Naive thymus-derived CD8-positive, alpha-beta T cell (primary cell): ENCODE results near the gene ADAM19. TPM values are rescaled to one million over a fixed set of nuclear protein-coding genes. Genes with fewer than 3 reads are reported as not detected.

ENCODE experiments used
- ATAC-seq, 2 donors: fragments of 150-1000 bp; cut with Tn5 transposase in 1 of 2; sonication (Bioruptor Pico), chemical (Tn5 transposase) in 1 of 2; 1 replicate in 1 of 2; 2 replicates in 1 of 2; pipeline ENCODE4 v1.10.0; 2021; ENCODE audit warnings: mild to moderate bottlenecking in 2 of 2, moderate library complexity in 2 of 2
- POLR2A ChIA-PET: fragments of 350-600 bp; sonication (Branson Sonifier 250); formaldehyde crosslinking; loops from one replicate; lab custom pipeline; 2021; ENCODE audit warnings: antibody characterized with exemption; lab: Charles Lee
- DNase-seq, 10 donors: peaks; one replicate each; pipeline versions ENCODE4 v3.0.0 to v3.0.0-alpha.2; 2020 to 2022
- H3K27ac Mint-ChIP-seq, 10 donors: one replicate each; pipeline ENCODE4 v1.8.0; 2020 to 2022; ENCODE audit warnings: mild to moderate bottlenecking in 10 of 10, mixed read lengths in 10 of 10, moderate library complexity in 4 of 10, inconsistent platforms in 1 of 10
- H3K27me3 Mint-ChIP-seq, 5 donors: one replicate each; pipeline ENCODE4 v1.8.0; 2021 to 2022; ENCODE audit warnings: mixed read lengths in 5 of 5
- H3K36me3 Mint-ChIP-seq, 3 donors: one replicate each; pipeline ENCODE4 v1.8.0; 2020 to 2022; ENCODE audit warnings: mixed read lengths in 3 of 3, mild to moderate bottlenecking in 2 of 3, inconsistent platforms in 1 of 3
- H3K4me1 Mint-ChIP-seq, 4 donors: one replicate each; pipeline ENCODE4 v1.8.0; 2021 to 2022; ENCODE audit warnings: mixed read lengths in 4 of 4
- H3K4me3 Mint-ChIP-seq, 10 donors: one replicate each; pipeline ENCODE4 v1.8.0; 2020 to 2022; ENCODE audit warnings: mild to moderate bottlenecking in 10 of 10, mixed read lengths in 10 of 10, moderate library complexity in 6 of 10, inconsistent platforms in 1 of 10
- H3K9me3 Mint-ChIP-seq, 9 donors: one replicate each; pipeline ENCODE4 v1.8.0; 2020 to 2022; ENCODE audit warnings: mixed read lengths in 9 of 9, mild to moderate bottlenecking in 3 of 9, inconsistent platforms in 1 of 9, moderate library complexity in 1 of 9
- polyA plus RNA-seq, 3 donors: library from polyadenylated mRNA; unstranded; fragments of 300-500 nt; fragmentation: Illumina TruSeq; gene quantifications; one replicate each; pipeline ENCODE4 v1.2.3, GENCODE V29; 2021
- total RNA-seq, 8 experiments: library from RNA in 2 of 8; stranded (reverse) in 2 of 8; gene quantifications; one replicate each; pipeline ENCODE4 v1.2.3 and lab custom pipeline; 2021 to 2026

The ADAM19 gene
- total and polyA plus RNA-seq, 5 experiments from 2014 or later, result 0.08 to 3.6 (median 1.9) TPM; not detected in 1

- DNase-seq (no peak), ATAC-seq (no peak)
- peaks cover 0 to 4% (median 0%) of the 10 kb centered on the region in 4 donors for H3K4me1 Mint-ChIP-seq
- no peak overlapping the region for H3K4me3 Mint-ChIP-seq
- H3K27me3 Mint-ChIP-seq, result peaks cover 0 to 16% (median 12%) of the 10 kb centered on the region in 5 donors
- H3K9me3 Mint-ChIP-seq, result no peaks in the 10 kb centered on the region
- POLR2A ChIA-PET, result no interaction called here
- H3K36me3 Mint-ChIP-seq, result no peaks in the 10 kb centered on the region
- H3K27ac Mint-ChIP-seq, result no peak overlapping the region
Measured at GRCh38 chr5:157469687-157470086, 105.9 kb downstream of the ADAM19 start.

DNA sequence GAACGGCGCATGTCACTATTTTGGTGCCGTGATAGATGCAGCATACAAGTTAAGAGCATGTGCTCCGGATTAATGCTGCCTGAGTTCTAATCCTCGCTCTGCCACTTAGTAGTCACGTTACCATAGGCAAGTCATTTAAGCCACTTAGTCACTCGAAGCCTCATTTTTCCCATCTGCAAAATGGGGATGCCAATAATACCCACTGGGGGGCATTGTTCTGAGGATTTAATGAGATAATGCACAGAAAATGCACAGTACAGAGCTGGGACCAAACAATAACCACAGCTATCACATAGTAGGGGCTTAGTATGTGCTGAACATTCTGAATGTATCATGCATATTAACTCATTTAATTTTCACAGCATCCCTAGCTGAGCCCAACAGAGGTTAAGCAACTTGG is 106.5 kb downstream of the ADAM19 start:
- peaks cover 1 to 21% (median 14%) of the 10 kb centered on the region in 5 donors for H3K27me3 Mint-ChIP-seq

DNA sequence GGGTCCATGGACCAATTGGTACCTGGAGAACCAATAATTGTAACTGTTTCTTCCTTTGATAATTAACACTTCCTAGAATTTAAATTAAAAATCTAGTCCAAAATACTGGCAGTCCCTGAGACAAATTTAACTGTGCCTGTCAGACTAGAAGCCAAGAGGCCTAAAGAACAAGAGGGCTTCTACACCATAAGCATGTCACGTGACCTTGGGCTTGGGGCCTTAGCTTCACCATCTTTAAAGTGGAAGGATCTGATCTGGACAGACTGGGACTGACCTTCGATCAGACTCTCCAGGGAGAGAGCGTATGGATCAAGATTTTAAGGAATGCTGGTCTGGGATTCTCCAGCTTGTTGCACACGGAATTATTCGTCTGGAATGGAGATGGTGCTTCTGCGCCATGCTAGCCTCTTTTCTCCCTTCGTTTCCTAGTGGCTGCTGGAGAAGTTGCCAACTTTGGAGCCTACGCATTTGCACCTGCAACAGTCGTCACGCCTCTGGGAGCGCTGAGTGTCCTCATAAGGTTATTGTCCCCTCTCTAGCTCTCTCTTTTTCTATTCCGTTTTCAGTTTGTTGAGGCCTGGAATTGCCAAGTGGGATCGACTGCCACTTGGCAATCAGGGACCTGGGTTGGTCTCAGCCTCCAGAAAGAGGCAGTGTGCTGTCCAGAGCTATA is 107.1 kb downstream of the ADAM19 start:
- H3K36me3 Mint-ChIP-seq, result no peaks in the 10 kb centered on the region
- ATAC-seq, result no peak
- no peak overlapping the region for H3K4me3 Mint-ChIP-seq
- POLR2A ChIA-PET, result no interaction called here
- H3K9me3 Mint-ChIP-seq, result no peaks in the 10 kb centered on the region
- peaks cover 0 to 12% (median 2%) of the 10 kb centered on the region in 4 donors for H3K4me1 Mint-ChIP-seq
- H3K27ac Mint-ChIP-seq, result peak overlapping the region in 1 of 10 donors; percentile 77
- DNase-seq, result no peak
- peaks cover 7 to 28% (median 16%) of the 10 kb centered on the region in 5 donors for H3K27me3 Mint-ChIP-seq

More for the DNA sequence above, 106.5 kb downstream of the ADAM19 start:
- Mint-ChIP-seq H3K36me3 (no peaks in the 10 kb centered on the region), H3K4me3 (no peak overlapping the region), H3K9me3 (no peaks in the 10 kb centered on the region), H3K4me1 (peaks cover 0 to 10% (median under 1%) of the 10 kb centered on the region in 4 donors), H3K27ac (no peak overlapping the region)
- ATAC-seq (no peak), DNase-seq (no peak)
- POLR2A ChIA-PET, result no interaction called here

DNA sequence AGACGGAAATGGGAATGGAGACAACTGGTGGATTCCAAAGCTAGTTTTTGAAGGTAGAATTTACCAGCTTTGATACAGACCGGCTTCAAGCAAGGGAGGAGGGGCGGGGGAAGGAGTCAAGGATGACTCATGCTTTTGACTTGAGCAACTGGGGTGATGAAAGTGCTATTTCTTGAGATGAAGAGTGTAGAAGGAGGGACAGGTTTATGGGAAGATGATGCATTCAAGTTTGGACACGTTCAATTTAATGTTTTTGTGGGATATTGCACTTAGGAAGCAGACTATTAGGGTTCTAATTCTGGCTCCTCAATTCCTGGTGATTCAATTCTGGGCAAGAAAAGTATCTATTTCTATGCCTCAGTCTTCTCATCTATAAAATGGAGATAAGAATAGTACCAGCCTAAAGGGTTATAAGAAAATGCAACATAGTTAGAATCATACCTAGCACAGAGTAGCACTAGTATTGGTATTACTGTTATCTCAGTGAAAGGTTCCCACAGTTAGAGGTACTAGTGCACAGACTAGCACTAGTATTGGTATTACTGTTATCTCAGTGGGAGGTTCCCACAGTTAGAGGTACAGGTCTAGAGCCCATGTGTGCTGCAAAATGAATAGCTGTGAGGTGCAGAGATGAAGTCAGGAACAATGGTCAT is 110.9 kb downstream of the ADAM19 start:
- DNase-seq (no peak), ATAC-seq (no peak)
- Mint-ChIP-seq H3K27me3 (peaks cover 14 to 43% (median 40%) of the 10 kb centered on the region in 5 donors), H3K9me3 (no peaks in the 10 kb centered on the region), H3K27ac (no peak overlapping the region), H3K36me3 (no peaks in the 10 kb centered on the region), H3K4me3 (no peak overlapping the region), H3K4me1 (peaks cover 0 to 22% (median 4%) of the 10 kb centered on the region in 4 donors)
- POLR2A ChIA-PET, result no interaction called here

DNA sequence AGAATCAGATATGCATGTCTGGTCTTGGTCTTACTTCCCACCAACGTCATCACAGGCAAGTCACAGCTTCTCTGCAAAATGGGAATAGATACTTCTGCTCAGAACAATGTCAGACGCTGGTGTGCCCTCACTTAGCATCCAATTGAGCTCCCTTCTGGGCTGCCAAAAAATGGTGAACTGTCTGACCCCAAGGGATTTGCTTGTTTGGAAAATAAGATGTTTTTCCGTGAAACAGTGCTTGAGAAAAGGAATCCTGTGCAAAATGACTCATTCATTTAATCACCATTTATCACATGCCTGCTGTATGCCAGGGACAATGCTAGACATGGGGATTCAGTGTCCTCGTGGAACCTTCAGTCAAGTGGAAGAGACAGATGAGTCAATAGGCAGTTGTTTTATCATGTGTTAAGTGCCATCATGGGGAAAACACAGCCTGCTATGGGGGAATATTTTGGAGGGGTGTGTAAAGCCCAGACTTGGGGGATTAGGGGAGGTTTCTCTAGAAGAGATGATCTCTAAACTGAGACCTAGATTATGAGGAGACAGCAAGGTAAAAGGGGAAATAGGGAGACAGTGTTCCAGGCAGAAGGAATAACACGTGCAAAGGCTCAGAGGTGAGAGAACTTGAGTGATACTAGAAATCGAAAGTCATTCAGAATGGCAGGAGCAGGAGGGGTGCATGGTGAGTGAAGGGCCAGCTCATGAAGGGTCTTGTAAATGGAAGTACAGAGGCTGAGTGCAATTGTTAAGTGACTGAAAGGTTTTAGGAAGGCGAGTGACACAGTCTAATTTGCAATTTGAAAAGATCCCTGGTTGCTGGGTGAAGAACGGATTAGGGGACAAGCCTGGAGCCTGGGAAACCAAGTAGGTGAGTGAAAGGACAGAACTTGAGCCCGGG is 111.7 kb downstream of the ADAM19 start:
- peaks cover 0 to 30% (median 6%) of the 10 kb centered on the region in 4 donors for H3K4me1 Mint-ChIP-seq
- POLR2A ChIA-PET, result no interaction called here
- H3K27ac Mint-ChIP-seq, result peak overlapping the region in 1 of 10 donors; percentile 6
- H3K4me3 Mint-ChIP-seq, result no peak overlapping the region
- H3K27me3 Mint-ChIP-seq, result peaks cover 17 to 49% (median 43%) of the 10 kb centered on the region in 5 donors
- no peaks in the 10 kb centered on the region for H3K9me3 Mint-ChIP-seq
- no peak for ATAC-seq
- no peak for DNase-seq
- H3K36me3 Mint-ChIP-seq, result no peaks in the 10 kb centered on the region

DNA sequence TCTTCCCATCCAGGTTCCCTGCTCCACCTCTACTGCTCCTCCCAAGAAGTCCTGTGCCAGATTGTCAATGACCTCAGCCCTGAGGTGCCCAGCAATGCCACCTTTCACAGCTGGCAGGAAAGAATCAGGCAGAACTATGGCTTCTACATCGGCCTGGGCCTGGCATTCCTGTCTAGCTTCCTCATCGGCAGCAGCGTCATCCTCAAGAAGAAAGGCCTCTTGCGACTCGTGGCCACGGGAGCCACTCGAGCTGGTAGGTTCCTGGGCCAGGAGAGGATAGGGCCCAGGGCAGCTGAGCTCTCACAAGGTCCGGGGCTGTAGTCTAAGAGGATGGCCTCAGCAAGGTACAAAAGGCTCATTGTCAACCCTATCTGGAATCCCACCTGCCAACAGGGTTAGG is 112.5 kb downstream of the ADAM19 start:
- POLR2A ChIA-PET, result no interaction called here
- DNase-seq, result no peak
- H3K27ac Mint-ChIP-seq, result no peak overlapping the region
- ATAC-seq, result no peak
- peaks cover 0 to 36% (median 6%) of the 10 kb centered on the region in 4 donors for H3K4me1 Mint-ChIP-seq
- H3K9me3 Mint-ChIP-seq, result no peaks in the 10 kb centered on the region
- peaks cover 17 to 55% (median 43%) of the 10 kb centered on the region in 5 donors for H3K27me3 Mint-ChIP-seq
- no peak overlapping the region for H3K4me3 Mint-ChIP-seq
- no peaks in the 10 kb centered on the region for H3K36me3 Mint-ChIP-seq

DNA sequence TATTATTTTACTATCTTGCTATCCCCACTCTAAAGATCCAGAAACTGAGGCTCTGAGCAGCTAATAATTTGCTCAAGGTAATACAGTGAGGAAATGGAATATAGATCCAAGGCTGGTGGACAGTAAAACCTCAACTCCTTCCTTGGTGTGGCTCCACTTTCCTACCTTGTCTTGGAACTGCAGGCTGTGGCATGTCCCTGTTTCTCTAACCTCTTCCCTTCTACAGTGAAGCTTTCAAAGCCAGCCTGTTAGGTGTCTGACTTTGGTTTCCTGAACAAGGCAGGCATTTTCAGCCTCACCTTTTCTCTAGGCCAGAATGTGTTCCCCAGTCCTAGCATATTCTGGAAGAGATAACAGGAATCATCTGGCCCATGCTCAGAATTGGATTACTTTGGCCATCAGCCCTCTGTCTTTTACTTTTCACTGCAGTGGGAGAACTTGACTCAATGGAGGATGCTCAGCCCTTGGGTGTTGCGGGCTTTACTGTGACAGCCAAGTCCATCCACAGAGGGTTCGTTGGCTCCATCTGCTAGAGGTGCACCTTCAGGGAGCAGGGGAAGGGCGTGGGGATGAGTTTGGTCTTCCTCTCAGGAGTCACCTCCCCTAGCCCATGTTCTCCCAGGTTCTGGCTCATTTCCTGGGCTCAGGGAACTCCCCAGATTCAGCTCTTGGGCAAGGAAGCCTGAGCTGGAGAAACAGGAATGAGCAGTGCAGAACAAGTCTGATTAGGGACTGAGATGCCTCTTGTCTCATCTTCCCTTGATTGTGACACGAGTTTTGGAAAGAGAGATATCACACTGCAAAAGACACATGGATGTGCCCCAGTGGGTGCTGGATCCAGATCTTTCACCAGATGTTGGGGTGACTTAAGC is 114.4 kb downstream of the ADAM19 start:
- Mint-ChIP-seq H3K27me3 (peaks cover 17 to 48% (median 38%) of the 10 kb centered on the region in 5 donors), H3K4me1 (peaks cover 0 to 41% (median 6%) of the 10 kb centered on the region in 4 donors), H3K36me3 (no peaks in the 10 kb centered on the region), H3K4me3 (peak overlapping the region in 6 of 10 donors; percentile 11 to 74 (median 56)), H3K9me3 (no peaks in the 10 kb centered on the region), H3K27ac (no peak overlapping the region)
- POLR2A ChIA-PET, result no interaction called here
- DNase-seq (no peak), ATAC-seq (no peak)

DNA sequence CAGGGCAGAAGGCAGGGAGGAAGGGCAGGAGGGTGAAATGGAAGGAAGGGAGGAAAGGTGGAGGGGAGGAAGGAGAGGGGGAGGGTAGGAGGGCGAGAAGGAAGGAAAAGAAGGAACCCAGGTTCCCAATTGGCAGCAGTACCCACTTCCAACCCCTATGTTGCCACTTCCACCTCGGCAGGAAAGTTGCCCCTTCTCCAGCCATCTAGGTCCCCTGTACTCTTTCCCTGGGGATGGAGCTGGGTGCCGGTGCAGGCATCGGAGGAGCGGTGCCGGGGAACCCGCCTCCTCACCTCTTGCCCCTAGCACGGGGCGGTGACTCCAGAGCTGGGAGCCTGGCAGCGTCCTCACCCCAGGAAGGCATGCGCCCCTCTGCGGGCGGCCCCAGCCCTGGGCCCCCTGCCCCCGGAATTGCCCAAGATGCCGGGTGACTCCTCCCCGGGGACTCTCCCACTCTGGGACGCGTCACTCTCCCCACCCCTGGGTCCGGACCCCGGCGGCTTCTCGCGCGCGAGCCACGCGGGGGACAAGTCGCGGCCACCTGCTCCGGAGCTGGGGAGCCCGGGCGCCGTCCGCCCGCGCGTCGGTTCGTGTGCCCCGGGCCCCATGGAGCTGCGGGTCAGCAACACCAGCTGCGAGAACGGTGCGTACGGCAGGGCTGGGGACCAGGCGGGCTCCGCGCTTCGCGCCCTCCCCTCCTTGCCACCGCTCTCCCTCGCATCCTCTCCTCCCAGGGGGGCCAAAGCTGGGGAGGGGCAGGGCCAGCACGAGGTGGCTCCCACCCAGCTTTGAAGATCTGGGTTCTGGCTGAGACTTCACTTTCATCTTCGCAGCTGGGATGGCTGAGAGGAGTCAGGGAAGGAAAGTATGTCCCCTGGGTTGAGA is 115.6 kb downstream of the ADAM19 start, which contains the start of gene NIPAL4:
Gene NIPAL4 (plus strand): TSS at position 499 of the 885 bp plus-strand sequence. CDS start 108 bp downstream, at position 607.
- H3K4me3 Mint-ChIP-seq, result peak within 1 kb of the TSS; percentile 11 to 76 (median 44)
- no peak for DNase-seq
- POLR2A ChIA-PET, result interaction anchor here (0.6 kb wide), 1 partner anchor 90 kb away, joined by 3 read pairs; no protein-coding TSS in a partner anchor
- ATAC-seq, result peak; percentile 29 to 44
- H3K4me1 Mint-ChIP-seq, result peaks cover 0 to 41% (median 6%) of the 10 kb centered on the region in 4 donors
- peak within 1 kb of the TSS in 1 of 10 donors; percentile 19 for H3K27ac Mint-ChIP-seq
- H3K27me3 Mint-ChIP-seq, result peaks cover 17 to 46% (median 32%) of the 10 kb centered on the region in 5 donors
- H3K36me3 Mint-ChIP-seq, result no peaks in the 10 kb centered on the region
- no peaks in the 10 kb centered on the region for H3K9me3 Mint-ChIP-seq

GRCh38 chr5:157458835-157459234 is 116.7 kb downstream of the ADAM19 start:
- Mint-ChIP-seq H3K36me3 (no peaks in the 10 kb centered on the region), H3K27ac (no peak overlapping the region), H3K4me1 (peaks cover 0 to 34% (median 4%) of the 10 kb centered on the region in 4 donors), H3K9me3 (no peaks in the 10 kb centered on the region), H3K4me3 (peak overlapping the region in 3 of 10 donors; percentile 10 to 30 (median 24)), H3K27me3 (peaks cover 13 to 47% (median 24%) of the 10 kb centered on the region in 5 donors)
- DNase-seq, result no peak
- ATAC-seq, result no peak
- POLR2A ChIA-PET, result interaction anchor here (0.5 kb wide), 1 partner anchor 129 kb away, joined by 3 read pairs; no protein-coding TSS in a partner anchor

DNA sequence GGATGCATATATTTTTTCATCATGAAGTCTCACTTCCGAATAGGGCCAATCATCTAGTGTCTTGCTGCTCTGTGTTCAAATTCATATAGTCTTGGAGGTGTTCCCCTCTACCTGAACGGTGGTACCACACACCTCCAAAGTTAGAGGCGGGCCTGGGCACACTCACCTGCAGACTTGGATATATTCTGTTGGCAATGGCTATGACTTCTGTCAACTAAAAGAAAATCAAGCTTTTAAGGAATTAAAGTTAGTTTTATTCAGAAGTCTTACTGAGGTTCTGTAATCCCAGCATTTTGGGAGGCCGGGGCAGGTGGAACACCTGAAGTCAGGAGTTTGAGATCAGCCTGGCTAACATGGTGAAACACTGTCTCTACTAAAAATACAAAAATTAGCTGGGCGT is 118.2 kb downstream of the ADAM19 start:
- peaks cover 10 to 41% (median 18%) of the 10 kb centered on the region in 5 donors for H3K27me3 Mint-ChIP-seq
- no peaks in the 10 kb centered on the region for H3K36me3 Mint-ChIP-seq
- ATAC-seq (no peak), DNase-seq (no peak)
- no peak overlapping the region for H3K4me3 Mint-ChIP-seq
- peaks cover 0 to 30% (median 4%) of the 10 kb centered on the region in 4 donors for H3K4me1 Mint-ChIP-seq
- H3K9me3 Mint-ChIP-seq, result no peaks in the 10 kb centered on the region
- POLR2A ChIA-PET, result no interaction called here
- no peak overlapping the region for H3K27ac Mint-ChIP-seq

GRCh38 chr5:157456301-157456700 is 119.3 kb downstream of the ADAM19 start:
- no peak for DNase-seq
- Mint-ChIP-seq H3K4me3 (no peak overlapping the region), H3K9me3 (no peaks in the 10 kb centered on the region), H3K27me3 (peaks cover 10 to 36% (median 13%) of the 10 kb centered on the region in 5 donors), H3K36me3 (no peaks in the 10 kb centered on the region), H3K4me1 (peaks cover 0 to 30% (median 4%) of the 10 kb centered on the region in 4 donors), H3K27ac (no peak overlapping the region)
- ATAC-seq, result no peak
- POLR2A ChIA-PET, result no interaction called here
